ENCODE data around the gene CDH4. TPM values are rescaled to one million over a fixed set of nuclear protein-coding genes. Genes with fewer than 3 reads are reported as not detected.

CDH4 gene
- total and polyA plus RNA-seq, 12 donors = 0.04 to 0.25 (median 0.08) TPM; not detected in 5

GRCh38 chr20:61260905-61261304 lies 8.8 kb downstream of the CDH4 start:
- Histone ChIP-seq H3K27ac (no peak overlapping the region), H3K36me3 (no peaks in the 10 kb centered on the region), H3K27me3 (peaks cover 0 to 75% (median 45%) of the 10 kb centered on the region in 7 donors), H3K4me1 (no peaks in the 10 kb centered on the region), H3K4me3 (no peak overlapping the region), H3K9me3 (peaks cover 0 to 8% (median 0%) of the 10 kb centered on the region in 11 donors)
- no peak for DNase-seq
- no peak for TF ChIP-seq CTCF (IDR thresholded peaks at IDR 0.05)
- ATAC-seq = no peak
- intact Hi-C loops (cut with DNase I) = no loop called here
- 66 to 73% methylated on average over 7 of the region's 7 CpGs for WGBS, 2 donors

GRCh38 chr20:61262036-61262435 lies 10.0 kb downstream of the CDH4 start:
- Histone ChIP-seq H3K27me3 (peaks cover 0 to 77% (median 51%) of the 10 kb centered on the region in 7 donors), H3K4me3 (no peak overlapping the region), H3K9me3 (peaks cover 0 to 8% (median 0%) of the 10 kb centered on the region in 11 donors), H3K36me3 (no peaks in the 10 kb centered on the region), H3K4me1 (no peaks in the 10 kb centered on the region), H3K27ac (no peak overlapping the region)
- no peak for DNase-seq
- no peak for ATAC-seq
- no peak for TF ChIP-seq CTCF (IDR thresholded peaks at IDR 0.05)
- intact Hi-C loops (cut with DNase I) = no loop called here
- 76 to 80% methylated on average over 18 of the region's 18 CpGs for WGBS, 2 donors

- Histone ChIP-seq H3K27me3 (peaks cover 0 to 76% (median 47%) of the 10 kb centered on the region in 7 donors), H3K36me3 (no peaks in the 10 kb centered on the region), H3K9me3 (peaks cover 0 to 8% (median 0%) of the 10 kb centered on the region in 11 donors), H3K27ac (no peak overlapping the region), H3K4me1 (no peaks in the 10 kb centered on the region), H3K4me3 (no peak overlapping the region)
- no peak for DNase-seq
- intact Hi-C loops (cut with DNase I) = no loop called here
- no peak for TF ChIP-seq CTCF (IDR thresholded peaks at IDR 0.05)
- ATAC-seq = no peak
Observed at GRCh38 chr20:61262514-61262913, 10.5 kb downstream of the CDH4 start.

GRCh38 chr20:61263084-61263695 lies 11.1 kb downstream of the CDH4 start:
- Histone ChIP-seq H3K27ac (no peak overlapping the region), H3K36me3 (no peaks in the 10 kb centered on the region), H3K9me3 (peaks cover 0 to 8% (median 0%) of the 10 kb centered on the region in 11 donors), H3K4me1 (no peaks in the 10 kb centered on the region), H3K4me3 (no peak overlapping the region), H3K27me3 (peaks cover 0 to 78% (median 47%) of the 10 kb centered on the region in 7 donors)
- DNase-seq = no peak
- no peak for ATAC-seq
- TF ChIP-seq CTCF (IDR thresholded peaks at IDR 0.05) = peak; percentile 41 to 80 (median 66)
- intact Hi-C loops (cut with DNase I) = no loop called here
- 37 to 41% methylated on average over 10 of the region's 10 CpGs for WGBS, 2 donors

All from heart right ventricle (tissue), 16 donors.